ENCODE measurements around the gene SLC39A3.
"Not testable (repeated sequence)": the region's sequence is repeated elsewhere in the genome, so short reads cannot be mapped to it uniquely, and the experiment has no call there.

Gene SLC39A3

DNA sequence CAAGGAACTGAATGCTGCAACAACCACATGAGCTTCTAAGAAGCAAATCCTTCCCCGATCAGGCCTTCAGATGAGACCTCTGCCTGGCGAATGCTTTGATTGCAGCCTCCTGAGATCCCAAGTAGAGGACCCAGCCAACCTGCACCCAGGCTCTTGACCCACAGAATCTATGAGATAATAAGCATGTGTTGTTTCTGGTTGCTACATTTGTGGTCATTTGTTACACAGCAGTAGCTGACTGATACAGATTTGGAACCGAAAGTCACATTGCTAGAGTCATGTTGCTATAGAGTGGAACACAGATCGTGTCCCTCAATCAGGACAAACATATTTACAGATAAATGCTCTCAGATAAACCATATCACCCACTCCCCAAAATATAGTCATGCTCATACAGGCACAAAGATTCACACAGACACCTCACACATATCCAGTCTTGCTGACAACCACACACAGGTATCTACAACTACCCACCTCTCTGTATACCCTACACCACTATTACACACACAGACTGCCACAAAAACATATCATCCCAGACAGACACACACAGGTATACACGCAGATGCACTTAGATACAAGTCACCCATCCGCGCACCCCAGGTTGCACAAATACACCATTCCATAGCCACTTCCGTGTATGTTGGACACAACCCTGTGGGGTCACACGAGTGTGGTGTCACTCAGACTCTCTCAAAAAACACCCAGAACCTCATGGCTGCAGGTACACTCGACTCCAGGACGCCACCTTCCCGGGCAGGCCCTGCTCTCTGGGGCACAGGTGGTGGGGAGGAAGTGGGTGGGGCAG lies 24.1 kb downstream of the SLC39A3 start:
- no peak overlapping the region for H3K27ac ChIP-seq
- TF ChIP-seq, protein P1, sequence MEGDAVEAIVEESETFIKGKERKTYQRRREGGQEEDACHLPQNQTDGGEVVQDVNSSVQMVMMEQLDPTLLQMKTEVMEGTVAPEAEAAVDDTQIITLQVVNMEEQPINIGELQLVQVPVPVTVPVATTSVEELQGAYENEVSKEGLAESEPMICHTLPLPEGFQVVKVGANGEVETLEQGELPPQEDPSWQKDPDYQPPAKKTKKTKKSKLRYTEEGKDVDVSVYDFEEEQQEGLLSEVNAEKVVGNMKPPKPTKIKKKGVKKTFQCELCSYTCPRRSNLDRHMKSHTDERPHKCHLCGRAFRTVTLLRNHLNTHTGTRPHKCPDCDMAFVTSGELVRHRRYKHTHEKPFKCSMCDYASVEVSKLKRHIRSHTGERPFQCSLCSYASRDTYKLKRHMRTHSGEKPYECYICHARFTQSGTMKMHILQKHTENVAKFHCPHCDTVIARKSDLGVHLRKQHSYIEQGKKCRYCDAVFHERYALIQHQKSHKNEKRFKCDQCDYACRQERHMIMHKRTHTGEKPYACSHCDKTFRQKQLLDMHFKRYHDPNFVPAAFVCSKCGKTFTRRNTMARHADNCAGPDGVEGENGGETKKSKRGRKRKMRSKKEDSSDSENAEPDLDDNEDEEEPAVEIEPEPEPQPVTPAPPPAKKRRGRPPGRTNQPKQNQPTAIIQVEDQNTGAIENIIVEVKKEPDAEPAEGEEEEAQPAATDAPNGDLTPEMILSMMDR (IDR thresholded peaks at IDR 0.05) = no peak
- TF ChIP-seq ZFX (IDR thresholded peaks at IDR 0.05; ENCODE audit: borderline replicate concordance) = no peak

DNA sequence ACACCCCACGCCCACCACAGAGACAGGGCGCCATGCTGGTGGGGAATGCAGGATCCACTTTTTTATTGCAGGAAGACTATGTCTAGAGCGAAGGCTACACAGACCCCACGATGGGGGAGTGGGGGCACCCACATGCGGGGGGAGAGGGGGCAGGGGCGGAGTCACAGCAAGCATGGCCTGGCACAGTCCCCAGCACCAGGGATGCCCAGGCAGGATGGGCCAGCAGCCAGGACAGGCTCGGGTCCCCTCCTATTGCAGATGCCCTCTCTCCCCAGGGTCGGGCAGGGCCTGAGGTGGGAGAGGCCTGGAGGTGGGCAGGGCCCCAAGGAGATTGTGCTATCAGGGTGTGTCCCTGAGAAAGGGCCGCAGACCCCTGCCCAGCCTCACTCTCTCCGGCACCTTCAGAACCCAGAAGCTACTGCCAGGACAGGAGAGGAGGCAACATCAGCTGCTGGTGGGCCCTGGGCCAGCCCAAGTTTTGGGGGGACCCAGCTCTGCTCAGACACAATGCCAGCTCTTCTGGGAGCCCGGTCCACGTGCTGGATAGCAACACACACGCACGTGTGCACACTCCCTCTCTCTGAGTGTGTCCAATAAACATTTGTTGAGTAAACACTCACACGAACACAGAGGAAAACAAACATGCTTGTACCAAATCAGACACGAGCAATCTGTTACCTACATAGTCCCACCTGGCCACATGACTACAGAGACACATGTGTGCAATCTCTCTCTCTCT lies 25.1 kb downstream of the SLC39A3 start:
- TF ChIP-seq, protein P1 (IDR thresholded peaks at IDR 0.05) = no peak

DNA sequence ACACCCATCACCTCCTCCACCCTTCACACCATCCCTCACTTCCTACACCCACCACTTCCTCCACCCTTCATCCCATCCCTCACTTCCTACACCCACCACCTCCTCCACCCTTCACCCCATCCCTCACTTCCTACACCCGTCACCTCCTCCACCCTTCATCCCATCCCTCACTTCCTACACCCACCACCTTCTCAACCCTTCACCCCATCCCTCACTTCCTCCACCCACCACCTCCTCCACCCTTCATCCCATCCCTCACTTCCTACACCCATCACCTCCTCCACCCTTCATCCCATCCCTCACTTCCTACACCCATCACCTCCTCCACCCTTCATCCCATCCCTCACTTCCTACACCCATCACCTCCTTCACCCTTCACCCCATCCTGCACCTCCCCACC lies 25.7 kb downstream of the SLC39A3 start:
- not testable (repeated sequence) for H3K27ac ChIP-seq

More for the DNA sequence above, 25.1 kb downstream of the SLC39A3 start:
- H3K27ac ChIP-seq = no peak overlapping the region

DNA sequence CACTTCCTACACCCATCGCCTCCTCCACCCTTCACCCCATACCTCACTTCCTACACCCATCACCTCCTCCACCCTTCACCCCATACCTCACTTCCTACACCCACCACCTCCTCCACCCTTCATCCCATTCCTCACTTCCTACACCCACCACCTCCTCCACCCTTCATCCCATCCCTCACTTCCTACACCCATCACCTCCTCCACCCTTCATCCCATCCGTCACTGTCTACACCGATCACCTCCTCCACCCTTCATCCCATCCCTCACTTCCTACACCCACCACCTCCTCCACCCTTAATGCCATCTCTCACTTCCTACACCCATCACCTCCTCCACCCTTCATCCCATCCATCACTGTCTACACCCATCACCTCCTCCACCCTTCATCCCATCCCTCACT lies 26.6 kb downstream of the SLC39A3 start:
- H3K27ac ChIP-seq = not testable (repeated sequence)

DNA sequence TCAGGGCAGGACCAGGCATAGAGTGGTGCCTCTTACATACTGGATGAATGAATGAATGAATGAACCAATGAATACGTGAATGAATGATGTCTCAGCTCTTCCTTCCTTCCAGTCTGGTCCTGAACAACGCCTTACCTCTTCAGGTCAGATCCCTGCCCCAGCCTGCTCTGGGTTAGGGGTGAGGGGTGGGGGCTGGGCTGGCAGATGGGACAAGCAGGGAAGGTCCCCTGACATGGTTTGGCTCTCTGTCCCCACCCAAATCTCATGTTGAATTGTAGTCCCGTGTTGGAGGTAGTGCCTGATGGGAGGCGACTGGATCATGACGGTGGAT lies 28.0 kb downstream of the SLC39A3 start:
- TF ChIP-seq ZFX (IDR thresholded peaks at IDR 0.05; ENCODE audit: borderline replicate concordance) = no peak
- TF ChIP-seq, protein P1 (IDR thresholded peaks at IDR 0.05) = no peak
- H3K27ac ChIP-seq = no peak overlapping the region

DNA sequence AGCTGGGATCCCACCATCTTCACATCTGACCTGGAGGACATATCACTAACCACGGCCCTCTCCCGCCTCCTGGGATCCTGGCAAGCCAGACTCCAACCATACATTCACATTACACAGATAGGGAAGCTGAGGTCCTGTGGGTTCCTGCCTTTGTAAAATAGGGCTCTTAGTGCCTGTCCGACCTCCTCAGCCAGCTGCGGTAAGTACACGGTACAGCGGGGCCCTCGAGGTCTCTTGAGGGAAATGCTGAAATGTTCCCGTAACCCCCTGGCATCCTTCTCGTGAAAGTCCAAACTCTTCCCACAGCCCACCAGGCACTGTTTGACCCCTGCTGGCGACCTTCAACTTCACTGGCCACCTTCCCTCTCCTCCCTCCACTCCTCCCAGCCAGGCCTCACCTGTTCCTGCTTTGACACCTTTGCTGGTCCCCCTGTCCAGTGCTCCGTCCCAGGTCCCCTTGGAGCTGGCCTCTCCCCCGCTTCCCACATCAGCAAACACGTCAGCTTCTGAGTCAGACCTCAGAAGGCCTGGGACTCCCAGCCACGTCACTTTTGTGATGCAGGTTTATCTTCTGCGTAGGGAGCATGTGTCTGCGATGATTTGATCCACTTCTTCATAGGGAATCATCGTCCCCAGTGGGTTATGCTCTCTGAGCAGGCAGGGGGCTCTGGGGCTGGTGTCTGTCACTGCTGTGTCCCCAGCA lies 28.5 kb downstream of the SLC39A3 start:
- H3K27ac ChIP-seq = no peak overlapping the region
- TF ChIP-seq ZFX (IDR thresholded peaks at IDR 0.05; ENCODE audit: borderline replicate concordance) = no peak
- TF ChIP-seq, protein P1 (IDR thresholded peaks at IDR 0.05) = no peak

DNA sequence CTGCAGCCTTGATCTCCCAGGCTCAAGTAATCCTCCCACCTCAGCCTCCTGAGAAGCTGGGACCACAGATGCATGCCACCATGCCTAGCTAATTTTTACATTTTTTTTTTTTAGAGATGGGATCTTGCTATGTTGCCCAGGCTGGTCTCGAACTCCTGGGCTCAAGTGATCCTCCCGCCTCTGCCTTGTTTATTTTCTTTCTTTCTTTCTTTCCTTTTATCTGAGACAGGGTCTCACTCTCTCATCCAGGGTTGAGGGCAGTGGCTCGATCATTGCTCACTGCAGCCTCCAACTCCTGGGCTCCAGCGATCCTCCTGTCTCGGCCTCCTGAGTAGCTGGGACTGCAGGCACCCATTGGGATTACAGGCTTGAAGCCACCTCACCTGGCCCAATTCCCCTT lies 33.6 kb downstream of the SLC39A3 start:
- H3K27ac ChIP-seq = no peak overlapping the region
- TF ChIP-seq, protein P1 (IDR thresholded peaks at IDR 0.05) = no peak
- no peak for TF ChIP-seq ZFX (IDR thresholded peaks at IDR 0.05; ENCODE audit: borderline replicate concordance)

DNA sequence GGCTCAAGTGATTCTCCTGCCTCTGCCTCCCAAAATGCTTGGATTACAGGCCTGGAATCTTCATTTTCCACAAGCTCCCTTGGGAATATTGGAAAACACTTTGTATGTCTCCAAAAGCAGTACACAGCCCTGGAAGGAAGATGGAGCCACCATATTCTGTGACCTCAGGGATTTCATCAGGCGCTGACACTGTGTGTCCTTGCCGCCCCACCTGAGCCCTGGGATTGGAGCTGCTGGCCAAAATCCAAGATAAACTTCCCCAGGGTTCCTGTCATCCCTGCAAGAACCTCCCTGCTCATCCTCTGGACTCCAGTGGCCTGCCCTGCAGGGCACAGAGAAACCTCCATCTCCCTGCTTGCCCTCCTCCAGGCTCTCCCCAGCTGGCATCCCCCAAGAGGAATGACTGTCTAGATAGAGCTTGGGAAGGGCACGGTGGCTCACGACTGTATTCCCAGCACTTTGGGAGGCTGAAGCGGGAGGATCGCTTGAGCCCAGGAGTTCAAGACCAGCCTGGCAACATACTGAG lies 36.1 kb downstream of the SLC39A3 start:
- TF ChIP-seq, protein P1 (IDR thresholded peaks at IDR 0.05) = no peak
- no peak for TF ChIP-seq ZFX (IDR thresholded peaks at IDR 0.05; ENCODE audit: borderline replicate concordance)

More for the DNA sequence above, 36.1 kb downstream of the SLC39A3 start:
- no peak overlapping the region for H3K27ac ChIP-seq
